SK-N-SH (cell line): ENCODE data around the gene PRND. TPM values are rescaled to one million over a fixed set of nuclear protein-coding genes. Genes with fewer than 3 reads are reported as not detected.

Source experiments
- CTCF ChIA-PET: fragments of 300-600, 350-600 bp; formaldehyde crosslinking; extraction: SDS; loops from one replicate; lab custom pipeline; 2021; lab: Yijun Ruan, JAX
- POLR2A ChIA-PET: fragments of 350-600 bp; sonication (Branson Sonifier 250); formaldehyde crosslinking; extraction: SDS; loops from one replicate; lab custom pipeline; 2020; ENCODE audit warnings: antibody characterized with exemption, inconsistent platforms; lab: Yijun Ruan, JAX
- DNase-seq: peaks from one replicate; pipeline ENCODE4 v3.0.0; 2012
- H2AFZ ChIP-seq: fragments of 200-600 bp; sonication (generic); 2 replicates; pipeline ENCODE4 v1.8.1; 2016; ENCODE audit warnings: antibody characterized with exemption, mild to moderate bottlenecking, low read depth
- H3F3A ChIP-seq: fragments of 200-600 bp; sonication (generic); replicated peaks from 2 replicates; pipeline ENCODE3; 2016; ENCODE audit warnings: antibody characterized with exemption, mild to moderate bottlenecking; ENCODE audit not compliant: insufficient read depth
- H3K27ac ChIP-seq, 2 experiments: fragments of 200-500 bp in 1 of 2; fragments of 200-600 bp in 1 of 2; sonication (Bioruptor generic) in 1 of 2; sonication (generic), shearing (Covaris generic) in 1 of 2; 2 replicates each; pipeline versions ENCODE4 v1.5.1 to v1.6.1; 2014 to 2016; ENCODE audit warnings: low read depth in 2 of 2, inconsistent platforms in 1 of 2, low read length in 1 of 2, mild to moderate bottlenecking in 1 of 2, mixed read lengths in 1 of 2
- H3K27me3 ChIP-seq: fragments of 200-600 bp; sonication (generic), shearing (Covaris generic); 2 replicates; pipeline ENCODE4 v1.6.1; 2016; ENCODE audit warnings: mixed run types; ENCODE audit not compliant: insufficient read depth
- H3K36me3 ChIP-seq, 2 experiments: fragments of 200-500 bp in 1 of 2; fragments of 200-600 bp in 1 of 2; sonication (Bioruptor generic) in 1 of 2; sonication (generic) in 1 of 2; replicated peaks in 1 of 2; 2 replicates each; pipeline versions ENCODE3 to v1.5.1; 2014 to 2016; ENCODE audit warnings: low read length in 1 of 2, mild to moderate bottlenecking in 1 of 2; ENCODE audit not compliant: insufficient read depth in 2 of 2, control insufficient read depth in 1 of 2
- H3K4me1 ChIP-seq, 2 experiments: fragments of 200-500 bp in 1 of 2; fragments of 200-600 bp in 1 of 2; sonication (Bioruptor generic) in 1 of 2; sonication (generic), shearing (Covaris generic) in 1 of 2; 2 replicates each; pipeline versions ENCODE4 v1.5.1 to v1.6.1; 2014 to 2016; ENCODE audit warnings: low read depth in 1 of 2, low read length in 1 of 2, mixed run types in 1 of 2; ENCODE audit not compliant: insufficient read depth in 2 of 2, control insufficient read depth in 1 of 2
- H3K4me2 ChIP-seq: fragments of 200-600 bp; sonication (generic), shearing (Covaris generic); 2 replicates; pipeline ENCODE4 v1.6.1; 2017; ENCODE audit warnings: mixed run types
- H3K4me3 ChIP-seq, 2 experiments: fragments of 200-500 bp in 1 of 2; fragments of 200-600 bp in 1 of 2; sonication (Bioruptor generic) in 1 of 2; sonication (generic), shearing (Covaris generic) in 1 of 2; 2 replicates each; pipeline versions ENCODE4 v1.5.1 to v1.8.1; 2014 to 2016; ENCODE audit warnings: low read depth in 2 of 2, inconsistent platforms in 1 of 2, low read length in 1 of 2, mild to moderate bottlenecking in 1 of 2, mixed read lengths in 1 of 2, moderate library complexity in 1 of 2
- H3K79me2 ChIP-seq: fragments of 200-600 bp; sonication (generic); 2 replicates; pipeline ENCODE4 v1.8.1; 2017; ENCODE audit warnings: mild to moderate bottlenecking; ENCODE audit not compliant: insufficient read depth
- H3K9ac ChIP-seq: fragments of 200-600 bp; sonication (generic); 2 replicates; pipeline ENCODE4 v1.6.1; 2017; ENCODE audit warnings: mixed run types
- H3K9me2 ChIP-seq: fragments of 200-600 bp; sonication (generic); 2 replicates; pipeline ENCODE4 v1.6.1; 2017; ENCODE audit warnings: mixed run types
- H3K9me3 ChIP-seq: fragments of 200-600 bp; sonication (generic); 2 replicates; pipeline ENCODE4 v1.6.1; 2017; ENCODE audit warnings: mixed run types, mild to moderate bottlenecking, moderate library complexity
- H4K20me1 ChIP-seq: fragments of 200-600 bp; sonication (generic); 2 replicates; pipeline ENCODE4 v1.6.1; 2017; ENCODE audit warnings: mild to moderate bottlenecking, mixed run types; ENCODE audit not compliant: insufficient read depth
- FOSL2 ChIP-seq: IDR thresholded peaks from 2 replicates; pipeline ENCODE4 v1.4.0; 2012; ENCODE audit warnings: low read depth, mild to moderate bottlenecking, moderate library complexity, borderline replicate concordance
- FOXJ3 ChIP-seq: sonication (generic); formaldehyde crosslinking; IDR thresholded peaks from 2 replicates; pipeline ENCODE4 v1.5.1; 2020; ENCODE audit warnings: mild to moderate bottlenecking, missing genetic modification reagents
- GABPA ChIP-seq: IDR thresholded peaks from 2 replicates; pipeline ENCODE4 v1.4.0; 2012; ENCODE audit warnings: low read depth, mild to moderate bottlenecking
- JUND ChIP-seq: IDR thresholded peaks from 2 replicates; pipeline ENCODE4 v1.4.0; 2012
- MAX ChIP-seq: IDR thresholded peaks from 2 replicates; pipeline ENCODE4 v1.4.0; 2012; ENCODE audit warnings: low read depth
- MXI1 ChIP-seq: IDR thresholded peaks from 2 replicates; pipeline ENCODE4 v1.6.1; 2012; ENCODE audit warnings: mild to moderate bottlenecking, low read depth, low read length, improper control_type of control experiment
- RAD21 ChIP-seq: IDR thresholded peaks from 2 replicates; pipeline ENCODE4 v1.6.1; 2012; ENCODE audit warnings: mild to moderate bottlenecking, low read length
- REST ChIP-seq: IDR thresholded peaks from 2 replicates; pipeline ENCODE4 v1.6.1; 2012; ENCODE audit warnings: mild to moderate bottlenecking, low read depth, low read length, moderate library complexity
- RFX5 ChIP-seq: IDR thresholded peaks from 2 replicates; pipeline ENCODE4 v1.6.1; 2012; ENCODE audit warnings: mild to moderate bottlenecking, improper control_type of control experiment, low read length
- RXRA ChIP-seq: IDR thresholded peaks from 2 replicates; pipeline ENCODE4 v1.4.0; 2012; ENCODE audit warnings: low read depth, mild to moderate bottlenecking, borderline replicate concordance
- SIN3A ChIP-seq: IDR thresholded peaks from 2 replicates; pipeline ENCODE4 v1.6.1; 2012; ENCODE audit warnings: low read depth, mild to moderate bottlenecking, low read length, moderate library complexity, borderline replicate concordance
- TCF12 ChIP-seq: IDR thresholded peaks from 2 replicates; pipeline ENCODE4 v1.4.0; 2012
- TEAD4 ChIP-seq: IDR thresholded peaks from 2 replicates; pipeline ENCODE4 v1.4.0; 2012; ENCODE audit warnings: mild to moderate bottlenecking, borderline replicate concordance; ENCODE audit not compliant: insufficient read depth
- USF2 ChIP-seq: fragments of 150-350 bp; IDR thresholded peaks from 2 replicates; pipeline ENCODE4 v1.6.1; 2017; ENCODE audit warnings: antibody characterized with exemption, low read length, low read depth, borderline replicate concordance
- ZBTB33 ChIP-seq: IDR thresholded peaks from 2 replicates; pipeline ENCODE4 v1.4.0; 2012; ENCODE audit warnings: low read depth, borderline replicate concordance
- WGBS: methylation state at CpG from one replicate; pipeline ENCODE4 v1.1.6; 2017; ENCODE audit warnings: low lambda C conversion rate; 5-methylcytosine and 5-hydroxymethylcytosine counted together
- polyA plus RNA-seq, 3 experiments: library from polyadenylated mRNA; depleted of rRNA; stranded (reverse); fragments of >200 nt; gene quantifications; 2 replicates each; pipeline ENCODE4 v1.2.3, GENCODE V29; 2012
- TF ChIP-seq, protein P1 (sequence below): IDR thresholded peaks from 2 replicates; pipeline ENCODE4 v1.4.0; 2012; ENCODE audit warnings: low read depth, borderline replicate concordance
- TF ChIP-seq, protein P2 (sequence below): fragments of 200-600 bp; sonication (generic); IDR thresholded peaks from 2 replicates; pipeline ENCODE4 v1.6.1; 2017; ENCODE audit warnings: antibody characterized with exemption, mild to moderate bottlenecking, moderate library complexity
- TF ChIP-seq, protein P3 (sequence below): fragments of 150-350 bp; IDR thresholded peaks from 2 replicates; pipeline ENCODE4 v1.6.1; 2016; ENCODE audit warnings: mild to moderate bottlenecking, low read depth, low read length

PRND gene
- polyA plus RNA-seq, 1 of the 3 experiments (the other 2 are of a cell fraction) = not detected

DNA sequence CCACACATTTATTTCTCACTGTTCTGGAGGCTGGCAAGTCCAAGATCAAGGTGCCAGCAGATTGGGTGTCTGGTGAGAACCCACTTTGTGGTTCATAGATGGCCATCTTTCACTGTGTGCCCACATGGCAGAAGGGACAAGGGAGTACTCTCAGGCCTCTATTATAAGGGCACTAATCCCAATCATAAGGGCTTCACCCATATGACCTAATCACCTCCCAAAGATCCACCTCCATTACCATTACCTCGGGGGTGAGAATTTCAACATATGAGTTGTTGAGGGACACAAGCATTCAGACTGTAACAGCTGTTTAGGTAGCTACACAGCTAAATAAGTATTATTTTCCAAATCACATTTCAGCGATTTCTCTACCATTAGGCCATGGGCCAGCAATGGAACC is 2.5 kb upstream of the PRND start:
- no peaks in the 10 kb centered on the region for H3K9me2 ChIP-seq
- H3K4me3 ChIP-seq = no peak overlapping the region
- no peak overlapping the region for H3K27ac ChIP-seq
- TF ChIP-seq, protein P1, sequence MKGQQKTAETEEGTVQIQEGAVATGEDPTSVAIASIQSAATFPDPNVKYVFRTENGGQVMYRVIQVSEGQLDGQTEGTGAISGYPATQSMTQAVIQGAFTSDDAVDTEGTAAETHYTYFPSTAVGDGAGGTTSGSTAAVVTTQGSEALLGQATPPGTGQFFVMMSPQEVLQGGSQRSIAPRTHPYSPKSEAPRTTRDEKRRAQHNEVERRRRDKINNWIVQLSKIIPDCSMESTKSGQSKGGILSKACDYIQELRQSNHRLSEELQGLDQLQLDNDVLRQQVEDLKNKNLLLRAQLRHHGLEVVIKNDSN = no peak
- TF ChIP-seq ZBTB33 (no peak), TEAD4 (no peak), TCF12 (no peak), RXRA (no peak), SIN3A (no peak), GABPA (no peak), MXI1 (no peak), FOSL2 (no peak), JUND (no peak), RFX5 (no peak), USF2 (no peak), RAD21 (no peak), FOXJ3 (CRISPR knock-in tag) (no peak), MAX (no peak), REST (no peak)
- TF ChIP-seq, protein P2, sequence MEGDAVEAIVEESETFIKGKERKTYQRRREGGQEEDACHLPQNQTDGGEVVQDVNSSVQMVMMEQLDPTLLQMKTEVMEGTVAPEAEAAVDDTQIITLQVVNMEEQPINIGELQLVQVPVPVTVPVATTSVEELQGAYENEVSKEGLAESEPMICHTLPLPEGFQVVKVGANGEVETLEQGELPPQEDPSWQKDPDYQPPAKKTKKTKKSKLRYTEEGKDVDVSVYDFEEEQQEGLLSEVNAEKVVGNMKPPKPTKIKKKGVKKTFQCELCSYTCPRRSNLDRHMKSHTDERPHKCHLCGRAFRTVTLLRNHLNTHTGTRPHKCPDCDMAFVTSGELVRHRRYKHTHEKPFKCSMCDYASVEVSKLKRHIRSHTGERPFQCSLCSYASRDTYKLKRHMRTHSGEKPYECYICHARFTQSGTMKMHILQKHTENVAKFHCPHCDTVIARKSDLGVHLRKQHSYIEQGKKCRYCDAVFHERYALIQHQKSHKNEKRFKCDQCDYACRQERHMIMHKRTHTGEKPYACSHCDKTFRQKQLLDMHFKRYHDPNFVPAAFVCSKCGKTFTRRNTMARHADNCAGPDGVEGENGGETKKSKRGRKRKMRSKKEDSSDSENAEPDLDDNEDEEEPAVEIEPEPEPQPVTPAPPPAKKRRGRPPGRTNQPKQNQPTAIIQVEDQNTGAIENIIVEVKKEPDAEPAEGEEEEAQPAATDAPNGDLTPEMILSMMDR = no peak
- TF ChIP-seq, protein P3, sequence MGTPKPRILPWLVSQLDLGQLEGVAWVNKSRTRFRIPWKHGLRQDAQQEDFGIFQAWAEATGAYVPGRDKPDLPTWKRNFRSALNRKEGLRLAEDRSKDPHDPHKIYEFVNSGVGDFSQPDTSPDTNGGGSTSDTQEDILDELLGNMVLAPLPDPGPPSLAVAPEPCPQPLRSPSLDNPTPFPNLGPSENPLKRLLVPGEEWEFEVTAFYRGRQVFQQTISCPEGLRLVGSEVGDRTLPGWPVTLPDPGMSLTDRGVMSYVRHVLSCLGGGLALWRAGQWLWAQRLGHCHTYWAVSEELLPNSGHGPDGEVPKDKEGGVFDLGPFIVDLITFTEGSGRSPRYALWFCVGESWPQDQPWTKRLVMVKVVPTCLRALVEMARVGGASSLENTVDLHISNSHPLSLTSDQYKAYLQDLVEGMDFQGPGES = no peak
- H3F3A ChIP-seq = no peaks in the 10 kb centered on the region
- H3K4me2 ChIP-seq = no peak overlapping the region
- H4K20me1 ChIP-seq = no peaks in the 10 kb centered on the region
- H3K79me2 ChIP-seq = no peaks in the 10 kb centered on the region
- ChIA-PET POLR2A (no interaction called here), CTCF (interaction anchor here (1.0 to 3.4 kb wide), 6 partner anchors 18 to 137 kb away, joined by 3 to 32 read pairs (median 6); no protein-coding TSS in a partner anchor)
- no peak overlapping the region for H3K9ac ChIP-seq
- no peaks in the 10 kb centered on the region for H3K9me3 ChIP-seq
- peaks cover 0 to 3% of the 10 kb centered on the region in 2 experiments; a peak in 1 of 4 replicates for H3K4me1 ChIP-seq
- H2AFZ ChIP-seq = no peak overlapping the region
- 56% methylated on average over 2 of the region's 2 CpGs for WGBS
- no peaks in the 10 kb centered on the region for H3K36me3 ChIP-seq
- H3K27me3 ChIP-seq = no peaks in the 10 kb centered on the region
- DNase-seq = no peak
